Large intestine (tissue), 3 donors: ENCODE data around the gene GANAB. TPM values are rescaled to one million over a fixed set of nuclear protein-coding genes. Genes with fewer than 3 reads are reported as not detected.
A peak's percentile ranks its signal among the peaks of the same experiment; 100 is the strongest.
"Not testable (repeated sequence)": the region's sequence is repeated elsewhere in the genome, so short reads cannot be mapped to it uniquely, and the experiment has no call there.

Source experiments
- DNase-seq, 2 donors: peaks; one replicate each; pipeline versions ENCODE4 v3.0.0 to v3.0.0-alpha.2; 2013
- H3K27ac ChIP-seq: one replicate; pipeline ENCODE4 v1.5.1; 2013; ENCODE audit warnings: low read length
- H3K27me3 ChIP-seq: 2 replicates; pipeline ENCODE4 v1.6.1; 2013; ENCODE audit warnings: low read length; ENCODE audit not compliant: control insufficient read depth, insufficient read depth
- H3K36me3 ChIP-seq: 2 replicates; pipeline ENCODE4 v1.6.1; 2013; ENCODE audit warnings: low read length; ENCODE audit not compliant: control insufficient read depth, insufficient read depth
- H3K4me1 ChIP-seq: one replicate; pipeline ENCODE4 v1.6.1; 2013; ENCODE audit warnings: low read length; ENCODE audit not compliant: control insufficient read depth, insufficient read depth
- H3K4me3 ChIP-seq: one replicate; pipeline ENCODE4 v1.5.1; 2013; ENCODE audit warnings: low read length
- H3K9me3 ChIP-seq: one replicate; pipeline ENCODE4 v1.6.1; 2013; ENCODE audit warnings: mild to moderate bottlenecking, low read depth, low read length, moderate library complexity; ENCODE audit not compliant: control insufficient read depth
- WGBS: methylation state at CpG from one replicate; pipeline ENCODE4 v1.1.5; 2013; ENCODE audit warnings: low lambda C conversion rate; ENCODE audit not compliant: insufficient coverage; 5-methylcytosine and 5-hydroxymethylcytosine counted together
- polyA plus RNA-seq: library from polyadenylated mRNA; unstranded; fragments of 120-200 nt; gene quantifications from one replicate; pipeline ENCODE4 v1.2.1, GENCODE V29; 2013

Gene GANAB
- polyA plus RNA-seq, 1 donor = 272 TPM

- peaks cover 27% of the 10 kb centered on the region for H3K36me3 ChIP-seq
- no CpG with 5 or more reads among the region's 77 CpGs for WGBS
- peak within 1 kb of the TSS; percentile 82 for H3K27ac ChIP-seq
- H3K9me3 ChIP-seq = no peaks in the 10 kb centered on the region
- H3K27me3 ChIP-seq = no peaks in the 10 kb centered on the region
- H3K4me1 ChIP-seq = peaks cover 10% of the 10 kb centered on the region
- peak; percentile 98 for DNase-seq
- H3K4me3 ChIP-seq = peak within 1 kb of the TSS; percentile 93
These were observed 24.6 kb downstream of the GANAB start, which contains the start of gene B3GAT3 for GRCh38 chr11:62621567-62622470. Gene B3GAT3, minus strand, starts transcription at chr11:62621986. Its CDS starts 39 bp downstream, at chr11:62621947.

- WGBS = 0% methylated on average over 2 of the region's 8 CpGs
- H3K27me3 ChIP-seq = no peaks in the 10 kb centered on the region
- no peaks in the 10 kb centered on the region for H3K9me3 ChIP-seq
- DNase-seq = no peak
- H3K27ac ChIP-seq = peak overlapping the region; percentile 82
- H3K4me1 ChIP-seq = peaks cover 10% of the 10 kb centered on the region
- H3K4me3 ChIP-seq = peak overlapping the region; percentile 93
- H3K36me3 ChIP-seq = peaks cover 27% of the 10 kb centered on the region
These were observed 25.3 kb downstream of the GANAB start for GRCh38 chr11:62621027-62621566.

DNA sequence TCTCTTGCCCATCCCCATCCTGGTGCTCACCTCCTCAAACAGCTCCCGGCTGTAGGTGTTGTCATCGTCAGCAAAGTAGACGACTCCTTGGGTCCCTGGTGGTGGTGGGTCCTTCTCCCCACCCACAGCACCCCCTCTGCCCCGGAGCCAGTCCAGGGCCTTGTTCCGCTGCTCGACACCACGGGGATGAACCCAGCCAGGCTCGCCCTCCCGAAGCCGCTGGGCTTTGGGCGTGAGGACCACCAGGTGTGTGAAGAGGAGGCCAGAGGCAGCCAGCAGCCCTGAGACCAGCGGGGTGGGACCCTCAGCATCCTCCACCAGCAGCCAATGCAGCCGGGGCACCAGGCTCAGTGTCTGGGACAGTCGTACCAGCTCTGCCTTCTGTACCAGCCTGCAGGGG, 29.5 kb downstream of the GANAB start:
- not testable (repeated sequence) for H3K4me3 ChIP-seq, H3K27ac ChIP-seq, H3K9me3 ChIP-seq, H3K27me3 ChIP-seq, DNase-seq
- WGBS = no CpG with 5 or more reads among the region's 14 CpGs
- Histone ChIP-seq H3K4me1 (peaks cover 39% of the 10 kb centered on the region), H3K36me3 (peaks cover 26% of the 10 kb centered on the region)

- WGBS = no CpG with 5 or more reads among the region's 7 CpGs
- no peak for DNase-seq
- no peaks in the 10 kb centered on the region for H3K9me3 ChIP-seq
- no peak overlapping the region for H3K27ac ChIP-seq
- H3K27me3 ChIP-seq = no peaks in the 10 kb centered on the region
- peaks cover 26% of the 10 kb centered on the region for H3K36me3 ChIP-seq
- H3K4me3 ChIP-seq = no peak overlapping the region
- peaks cover 45% of the 10 kb centered on the region for H3K4me1 ChIP-seq
These were observed 30.9 kb downstream of the GANAB start for GRCh38 chr11:62615521-62615920.

DNA sequence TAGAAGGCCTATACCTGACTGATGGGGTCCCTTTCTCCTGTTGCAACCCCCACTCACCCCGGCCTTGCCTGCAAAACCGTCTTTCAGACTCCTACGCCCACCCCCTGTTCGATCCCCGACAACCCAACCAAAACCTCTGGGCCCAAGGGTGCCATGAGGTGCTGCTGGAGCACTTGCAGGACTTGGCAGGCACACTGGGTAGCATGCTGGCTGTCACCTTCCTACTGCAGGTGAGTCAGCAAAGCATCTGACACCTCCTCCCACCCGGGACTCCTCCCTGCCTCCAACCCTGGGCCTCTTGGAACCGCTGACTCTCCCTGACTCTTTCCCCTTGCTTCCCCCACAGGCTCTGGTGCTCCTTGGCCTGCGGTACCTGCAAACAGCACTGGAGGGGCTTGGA, 32.1 kb downstream of the GANAB start:
- DNase-seq = peak; percentile 69 to 78
- peak overlapping the region; percentile 78 for H3K27ac ChIP-seq
- H3K36me3 ChIP-seq = peaks cover 32% of the 10 kb centered on the region
- H3K27me3 ChIP-seq = no peaks in the 10 kb centered on the region
- no peak overlapping the region for H3K4me3 ChIP-seq
- WGBS = no CpG with 5 or more reads among the region's 8 CpGs
- no peaks in the 10 kb centered on the region for H3K9me3 ChIP-seq
- H3K4me1 ChIP-seq = peaks cover 40% of the 10 kb centered on the region

DNA sequence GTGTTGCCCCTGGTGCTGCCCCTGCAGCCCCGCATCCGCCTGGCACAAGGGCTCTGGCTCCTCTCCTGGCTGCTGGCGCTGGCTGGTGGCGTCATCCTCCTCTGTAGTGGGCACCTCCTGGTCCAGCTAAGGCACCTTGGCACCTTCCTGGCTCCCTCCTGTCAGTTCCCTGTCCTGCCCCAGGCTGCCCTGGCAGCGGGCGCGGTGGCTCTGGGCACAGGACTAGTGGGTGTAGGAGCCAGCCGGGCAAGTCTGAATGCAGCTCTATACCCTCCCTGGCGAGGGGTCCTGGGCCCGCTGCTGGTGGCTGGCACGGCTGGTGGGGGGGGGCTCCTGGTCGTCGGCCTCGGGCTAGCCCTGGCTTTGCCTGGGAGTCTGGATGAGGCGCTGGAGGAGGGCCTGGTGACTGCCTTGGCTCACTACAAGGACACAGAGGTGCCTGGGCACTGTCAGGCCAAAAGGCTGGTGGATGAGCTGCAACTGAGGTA, 33.1 kb downstream of the GANAB start:
- no CpG with 5 or more reads among the region's 15 CpGs for WGBS
- Histone ChIP-seq H3K27ac (peak overlapping the region; percentile 78), H3K4me1 (peaks cover 40% of the 10 kb centered on the region), H3K4me3 (no peak overlapping the region), H3K9me3 (no peaks in the 10 kb centered on the region), H3K36me3 (peaks cover 37% of the 10 kb centered on the region), H3K27me3 (no peaks in the 10 kb centered on the region)
- peak in 1 of 2 donors; percentile 27 for DNase-seq

DNA sequence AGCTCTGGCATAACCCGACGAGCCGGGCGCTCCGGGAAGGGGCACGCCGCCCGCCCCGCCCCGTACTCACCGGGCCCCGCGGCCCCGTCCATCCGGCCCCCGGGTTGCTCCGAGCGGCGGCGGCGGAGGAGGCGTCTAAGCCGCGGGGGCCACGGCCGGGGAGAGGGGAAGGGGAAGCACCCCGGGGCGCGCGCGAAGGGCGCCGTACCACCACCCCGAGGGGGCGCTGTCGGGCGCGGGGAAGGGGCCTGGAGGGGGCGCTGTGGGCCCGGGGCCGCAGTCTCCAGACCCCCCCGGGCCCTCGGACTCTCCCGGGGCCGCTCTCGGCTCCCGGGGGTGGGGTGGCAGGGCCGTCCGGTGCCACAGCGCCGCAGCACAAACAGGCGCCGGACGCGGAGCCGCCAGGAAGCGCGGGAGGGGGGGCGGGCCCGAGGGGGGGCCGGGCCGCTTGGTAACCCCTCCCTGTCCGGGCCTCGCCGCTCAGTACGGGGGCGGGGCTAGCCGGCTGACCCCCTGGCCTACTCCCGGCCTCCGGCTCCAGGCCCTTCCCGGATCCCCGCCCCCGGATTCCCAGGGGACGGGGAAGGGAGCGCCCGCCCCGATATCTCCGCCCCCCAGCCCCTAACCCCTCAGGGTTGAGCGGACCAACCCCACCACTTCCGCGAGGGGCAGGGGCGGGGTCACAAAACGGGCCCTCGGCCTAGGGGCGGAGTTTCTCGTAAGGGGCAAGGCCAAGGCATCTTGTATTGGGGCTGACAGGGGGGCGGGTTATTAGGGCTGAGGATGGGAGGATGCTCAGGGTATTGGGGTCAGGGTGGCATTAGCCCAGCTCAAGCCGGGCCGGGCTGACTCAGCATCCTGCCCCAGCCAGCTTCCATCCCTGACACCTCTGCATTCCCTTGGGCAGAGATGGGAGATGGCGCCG, 33.8 kb downstream of the GANAB start, which contains the start of the genes EML3 and ROM1:
Gene EML3, minus strand, starts transcription at position 410 of the 925 bp plus-strand sequence. Its CDS starts 318 bp downstream, at position 92.
Gene ROM1, plus strand, starts transcription at position 892 of the 925 bp plus-strand sequence. Its CDS starts 25 bp downstream, at position 917.
- no CpG with 5 or more reads among the region's 91 CpGs for WGBS
- peak within 1 kb of the TSS; percentile 78 for H3K27ac ChIP-seq
- no peaks in the 10 kb centered on the region for H3K9me3 ChIP-seq
- peaks cover 37% of the 10 kb centered on the region for H3K36me3 ChIP-seq
- H3K27me3 ChIP-seq = no peaks in the 10 kb centered on the region
- peak within 1 kb of the TSS; percentile 74 for H3K4me3 ChIP-seq
- DNase-seq = peak; percentile 61 to 73
- peaks cover 40% of the 10 kb centered on the region for H3K4me1 ChIP-seq

DNA sequence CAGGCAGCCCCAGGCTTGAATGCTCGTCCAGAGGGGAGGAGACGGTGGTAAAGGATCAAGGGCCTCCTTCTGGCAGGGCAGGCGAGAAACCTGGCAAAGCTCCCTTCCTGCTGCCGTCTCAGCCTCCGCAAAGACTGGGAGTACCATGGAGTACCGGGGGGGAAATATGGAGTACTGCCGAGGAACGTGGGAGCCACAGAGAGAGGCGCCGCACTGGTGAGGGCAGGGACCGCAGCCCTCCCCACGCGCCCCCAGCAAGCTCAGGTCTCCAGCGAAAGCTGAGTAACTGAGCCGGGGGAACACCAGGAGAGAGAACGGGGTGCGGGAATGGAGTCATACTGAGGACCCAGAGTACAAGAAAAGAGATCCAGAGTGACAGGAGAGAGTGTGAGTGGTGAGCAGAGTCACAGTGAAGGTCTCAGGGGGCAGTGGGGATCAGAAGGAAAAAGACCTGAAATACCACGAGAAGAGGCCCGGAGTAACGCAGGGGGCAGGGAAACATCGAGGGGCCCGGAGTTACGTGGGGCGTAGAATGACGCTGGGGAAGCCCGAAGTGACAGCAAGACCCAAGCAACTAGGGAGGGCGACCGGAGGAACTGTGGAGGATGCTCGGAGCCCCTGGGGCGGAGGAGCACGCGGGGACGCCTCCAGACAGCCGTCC, 34.6 kb downstream of the GANAB start:
- no peaks in the 10 kb centered on the region for H3K27me3 ChIP-seq
- peaks cover 36% of the 10 kb centered on the region for H3K36me3 ChIP-seq
- no CpG with 5 or more reads among the region's 34 CpGs for WGBS
- peak overlapping the region; percentile 74 for H3K27ac ChIP-seq
- peak in 1 of 2 donors; percentile 63 for DNase-seq
- H3K9me3 ChIP-seq = no peaks in the 10 kb centered on the region
- H3K4me1 ChIP-seq = peaks cover 40% of the 10 kb centered on the region
- peak overlapping the region; percentile 74 for H3K4me3 ChIP-seq

- DNase-seq = no peak
- Histone ChIP-seq H3K4me1 (peaks cover 40% of the 10 kb centered on the region), H3K27me3 (no peaks in the 10 kb centered on the region), H3K4me3 (peak overlapping the region; percentile 74), H3K36me3 (peaks cover 33% of the 10 kb centered on the region), H3K27ac (no peak overlapping the region), H3K9me3 (no peaks in the 10 kb centered on the region)
- no CpG with 5 or more reads among the region's 28 CpGs for WGBS
These were observed 35.4 kb downstream of the GANAB start for GRCh38 chr11:62610814-62611704.
